Activated CD8-positive, alpha-beta memory T cell treated with anti-CD3 and anti-CD28 coated beads, Interleukin-2, amount 50 U/mL, for 4 hours (primary cell): Measurements from ENCODE around the gene PTPRE.

Experiments
- DNase-seq: peaks from one replicate; pipeline ENCODE4 v3.0.0-alpha.2; 2020

PTPRE gene

GRCh38 chr10:127882801-127883459, 24.0 kb upstream of the PTPRE start:
- no peak for DNase-seq

GRCh38 chr10:127883516-127883915, 23.4 kb upstream of the PTPRE start:
- DNase-seq: no peak

- DNase-seq: no peak
These were observed 22.4 kb upstream of the PTPRE start for GRCh38 chr10:127884501-127884900.

- no peak for DNase-seq
These were observed 20.4 kb upstream of the PTPRE start for GRCh38 chr10:127886371-127887051.

- DNase-seq: no peak
These were observed 19.1 kb upstream of the PTPRE start for GRCh38 chr10:127887541-127888415.

- no peak for DNase-seq
These were observed 18.2 kb upstream of the PTPRE start for GRCh38 chr10:127888521-127889312.

GRCh38 chr10:127889605-127890195, 17.2 kb upstream of the PTPRE start:
- no peak for DNase-seq

- DNase-seq: no peak
These were observed 16.7 kb upstream of the PTPRE start for GRCh38 chr10:127890216-127890615.

- no peak for DNase-seq
These were observed 16.0 kb upstream of the PTPRE start for GRCh38 chr10:127890832-127891334.

GRCh38 chr10:127892743-127893142, 14.2 kb upstream of the PTPRE start, which contains the start of gene CLRN3:
CLRN3 (minus strand) TSS chr10:127892941; CDS start chr10:127892784, 157 bp downstream.
- no peak for DNase-seq

- DNase-seq: no peak
These were observed 12.8 kb upstream of the PTPRE start for GRCh38 chr10:127894146-127894545.

- DNase-seq: no peak
These were observed 10.3 kb upstream of the PTPRE start for GRCh38 chr10:127896590-127896989.

- DNase-seq: no peak
These were observed 9.7 kb upstream of the PTPRE start for GRCh38 chr10:127897177-127897576.

- DNase-seq: no peak
These were observed 7.0 kb upstream of the PTPRE start for GRCh38 chr10:127899766-127900387.

- no peak for DNase-seq
These were observed 3.1 kb upstream of the PTPRE start for GRCh38 chr10:127903789-127904188.

GRCh38 chr10:127904311-127905000, 2.4 kb upstream of the PTPRE start:
- no peak for DNase-seq

- DNase-seq: no peak
These were observed 1.7 kb upstream of the PTPRE start for GRCh38 chr10:127905001-127905847.

GRCh38 chr10:127905848-127906261, 1.0 kb upstream of the PTPRE start:
- no peak for DNase-seq

GRCh38 chr10:127907411-127908105, 655 bp downstream of the PTPRE start:
- DNase-seq: peak; percentile 24
